ENCODE results near the gene CUL2.
"Not testable (repeated sequence)": the region's sequence is repeated elsewhere in the genome, so short reads cannot be mapped to it uniquely, and the experiment has no call there.

The CUL2 gene

DNA sequence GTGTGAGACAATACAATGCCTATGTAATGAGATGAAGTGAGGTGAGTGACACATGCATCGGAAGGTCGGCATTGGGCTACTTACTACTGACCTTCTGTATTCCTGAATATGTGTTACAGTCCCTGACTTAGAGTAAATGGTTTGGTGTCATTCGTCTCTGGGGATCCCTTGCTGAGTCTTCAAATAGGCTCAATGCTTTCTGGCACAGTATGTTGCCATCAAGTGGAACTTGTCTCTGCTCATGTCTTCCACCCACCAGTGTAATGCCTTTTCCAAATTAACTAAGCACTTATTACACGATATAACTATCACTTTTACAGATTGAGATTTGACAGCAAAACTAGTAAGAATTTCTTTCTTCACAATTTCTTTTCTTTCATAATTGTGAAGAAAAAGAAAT lies 10.9 kb downstream of the CUL2 start:
- DNase-seq = no peak

DNA sequence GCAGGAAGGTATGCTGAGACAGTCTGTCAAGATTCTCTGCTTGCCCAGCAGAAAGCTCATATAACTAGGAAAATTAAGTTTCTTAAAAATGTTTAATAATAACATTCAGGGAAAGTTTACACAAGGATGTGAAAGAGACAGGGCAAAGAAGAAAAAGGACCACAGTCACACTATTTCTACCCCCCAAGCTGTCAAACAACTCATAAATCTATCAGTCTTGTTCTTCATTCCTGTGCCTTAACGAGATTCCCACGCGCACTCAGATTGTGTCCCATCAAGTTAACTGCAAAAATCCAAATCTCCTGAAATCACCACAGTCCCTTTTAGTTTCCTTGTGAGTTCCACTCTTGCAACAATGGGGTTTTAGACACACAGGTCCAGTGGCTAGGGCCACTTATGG lies 14.9 kb downstream of the CUL2 start:
- DNase-seq = no peak

DNA sequence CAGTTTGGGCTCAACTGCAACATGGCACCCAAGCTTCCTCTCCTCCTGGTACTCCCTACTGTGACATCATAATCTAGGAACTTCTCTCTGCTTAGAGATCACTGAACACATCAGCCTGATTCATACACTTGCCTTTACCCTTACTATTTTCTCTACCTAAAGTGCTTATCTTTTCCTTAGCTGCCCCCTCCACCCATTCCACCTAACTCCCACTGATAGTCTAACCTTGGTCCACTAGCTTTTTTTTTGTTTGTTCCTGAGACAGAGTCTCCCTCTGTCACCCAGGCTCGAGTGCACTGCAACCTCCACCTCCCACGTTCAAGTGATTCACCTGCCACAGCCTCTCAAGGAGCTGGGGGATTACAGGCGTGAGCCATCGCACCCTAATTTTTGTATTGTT lies 15.9 kb downstream of the CUL2 start:
- DNase-seq = no peak

DNA sequence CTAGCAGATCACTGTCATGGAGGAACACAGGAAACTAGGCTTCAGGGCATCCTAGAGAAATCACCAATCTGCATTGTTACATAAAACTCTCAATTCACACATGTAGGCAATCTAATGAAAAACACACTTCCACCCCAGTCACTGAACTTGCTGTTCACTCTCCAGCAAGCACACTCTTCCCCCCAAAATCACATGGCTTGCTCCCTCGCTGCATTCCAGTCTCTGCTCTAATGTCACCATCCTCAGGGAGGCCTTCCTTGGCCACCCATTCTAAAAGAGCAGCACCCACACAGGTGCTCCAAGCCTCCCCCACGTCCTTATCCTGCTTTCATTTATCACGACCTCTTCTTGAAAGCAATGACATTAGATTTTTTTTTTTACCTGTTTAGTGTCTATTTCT lies 19.6 kb downstream of the CUL2 start:
- no peak for DNase-seq

DNA sequence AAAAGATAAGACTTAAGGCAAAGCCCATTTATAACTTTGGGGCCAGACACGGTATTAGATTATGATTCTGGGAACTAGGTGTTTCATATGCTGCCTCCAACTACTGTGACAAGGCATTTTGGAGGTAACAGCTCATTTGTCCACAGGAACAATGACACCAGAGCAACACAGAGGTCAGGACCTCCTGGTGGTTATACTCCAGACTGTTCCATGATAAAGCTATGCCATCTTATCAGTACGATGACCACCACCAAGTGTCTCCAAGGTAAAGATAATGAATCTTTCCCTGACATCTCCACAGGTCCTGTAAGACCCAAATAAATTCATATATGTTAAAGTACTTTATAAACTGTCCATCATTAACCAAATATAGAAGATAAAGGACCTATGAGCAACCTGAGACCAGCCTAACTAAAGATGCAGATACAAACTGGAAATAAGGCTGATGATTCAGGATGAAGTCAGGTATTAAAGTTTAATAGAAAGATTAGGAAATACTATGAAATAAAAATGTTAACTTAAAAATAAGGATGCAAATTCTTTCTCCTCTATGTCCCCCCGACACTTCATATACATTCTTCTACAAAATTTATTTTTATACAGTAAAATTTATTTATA lies 26.2 kb downstream of the CUL2 start:
- no peak for DNase-seq

DNA sequence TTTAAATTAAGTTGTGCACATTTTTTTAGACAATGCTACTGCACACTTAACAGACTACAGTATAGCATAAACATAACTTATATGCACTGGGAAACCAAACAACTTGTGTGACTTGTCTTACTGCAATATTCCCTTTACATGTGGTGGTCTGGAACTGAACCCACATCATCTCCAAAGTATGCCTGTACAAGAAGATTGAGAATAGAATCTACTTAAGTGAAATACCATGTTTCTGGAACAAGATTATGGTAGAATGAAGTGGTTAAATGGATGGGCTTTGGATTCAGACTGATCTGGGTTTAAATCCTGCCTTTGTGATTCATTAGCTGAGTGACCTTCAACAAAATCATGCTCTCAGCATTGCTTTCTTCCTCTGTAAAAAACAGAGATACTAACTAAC lies 30.7 kb downstream of the CUL2 start:
- no peak for DNase-seq

DNA sequence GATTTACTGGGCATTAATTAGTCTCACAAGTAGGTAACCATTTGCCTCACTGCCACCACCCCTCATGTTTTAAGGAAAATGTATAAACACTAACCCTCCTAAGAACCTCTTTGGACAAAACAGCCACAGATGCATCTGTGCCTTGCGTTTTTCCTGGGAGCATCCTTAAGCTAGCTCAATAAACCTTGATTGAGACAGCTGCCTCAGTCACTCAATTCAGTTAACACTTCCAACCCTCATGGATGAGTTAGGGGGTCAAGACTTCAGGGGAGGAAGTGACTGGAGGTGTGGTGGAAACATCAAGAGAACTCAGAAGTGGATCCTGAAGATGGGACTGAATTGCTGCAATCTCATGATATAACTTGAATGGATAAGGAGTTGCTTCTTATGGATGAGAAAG lies 31.5 kb downstream of the CUL2 start:
- no peak for DNase-seq

DNA sequence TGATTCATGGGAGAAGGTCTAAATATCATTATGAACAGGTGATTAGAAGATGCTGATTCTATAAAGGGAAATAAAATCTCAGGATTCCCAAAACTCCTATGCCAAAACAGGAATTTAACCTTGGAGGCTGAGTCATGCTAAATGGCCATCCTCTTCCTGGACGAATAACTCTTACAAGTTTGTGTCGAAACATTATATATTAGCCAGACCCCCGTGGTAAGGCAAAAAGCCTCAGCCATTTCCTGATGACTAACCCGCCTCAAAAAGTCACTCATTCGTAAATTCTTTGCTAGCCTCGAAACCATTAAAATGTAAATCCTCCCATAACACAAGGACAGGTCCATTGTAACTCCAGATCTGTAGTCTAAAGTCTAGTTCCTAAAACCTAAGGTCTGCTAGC lies 32.0 kb downstream of the CUL2 start:
- peak in 1 of 2 donors; percentile 19 for DNase-seq

DNA sequence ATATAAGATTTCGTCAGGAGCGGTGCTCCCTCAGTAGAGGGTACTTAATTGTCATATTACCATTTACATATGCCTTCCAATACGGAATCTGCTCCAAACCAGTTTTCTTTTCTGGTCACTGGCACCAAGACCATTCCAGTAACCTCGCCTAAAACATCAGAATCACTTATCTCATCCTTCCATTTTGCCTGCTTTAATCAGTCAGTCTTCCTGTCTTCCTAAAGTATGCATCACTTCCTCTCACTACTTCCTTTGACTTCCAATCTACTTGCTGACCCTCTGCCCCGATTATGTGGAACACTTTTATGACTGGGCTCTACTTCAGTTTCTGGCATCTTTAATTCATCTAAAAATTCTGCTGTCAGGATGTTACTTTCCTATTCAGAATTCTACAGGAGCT lies 33.5 kb downstream of the CUL2 start:
- DNase-seq = no peak

DNA sequence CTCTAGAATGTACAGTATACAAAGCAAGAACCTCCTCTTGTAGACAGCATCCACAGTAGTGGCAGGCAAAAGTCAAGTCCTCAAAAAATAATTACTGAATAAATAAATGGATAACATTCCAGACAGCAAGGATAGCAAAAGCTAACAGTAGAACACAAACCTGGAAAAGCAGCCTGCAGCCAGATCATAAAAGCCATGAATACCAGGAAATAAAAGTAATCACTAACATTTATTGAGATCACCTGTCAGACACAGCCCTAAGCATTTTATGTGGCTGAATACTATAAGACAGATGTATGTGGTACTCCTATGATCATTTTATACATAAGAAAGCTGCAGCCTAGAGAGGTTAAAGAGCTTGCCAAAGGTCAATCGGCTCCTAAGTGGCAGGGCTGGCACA lies 34.0 kb downstream of the CUL2 start:
- DNase-seq = no peak

DNA sequence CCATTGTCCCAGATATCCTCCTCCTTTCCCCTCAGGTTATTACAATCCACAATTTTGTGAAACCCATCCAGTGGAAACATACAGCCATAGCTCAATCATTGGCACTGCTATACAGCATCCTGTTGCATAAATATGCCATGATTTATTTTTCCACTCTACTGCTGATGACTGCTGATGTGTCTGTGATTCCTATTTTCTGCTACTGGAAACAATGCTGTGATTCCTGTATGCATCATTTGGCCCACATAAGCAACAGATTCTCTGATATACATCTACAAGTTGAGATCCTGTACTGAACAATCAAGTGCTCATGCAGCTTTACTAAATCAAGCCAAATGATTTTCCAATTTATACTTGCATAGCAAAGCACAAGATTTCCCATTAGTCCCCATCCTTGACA lies 39.6 kb downstream of the CUL2 start:
- DNase-seq = no peak

DNA sequence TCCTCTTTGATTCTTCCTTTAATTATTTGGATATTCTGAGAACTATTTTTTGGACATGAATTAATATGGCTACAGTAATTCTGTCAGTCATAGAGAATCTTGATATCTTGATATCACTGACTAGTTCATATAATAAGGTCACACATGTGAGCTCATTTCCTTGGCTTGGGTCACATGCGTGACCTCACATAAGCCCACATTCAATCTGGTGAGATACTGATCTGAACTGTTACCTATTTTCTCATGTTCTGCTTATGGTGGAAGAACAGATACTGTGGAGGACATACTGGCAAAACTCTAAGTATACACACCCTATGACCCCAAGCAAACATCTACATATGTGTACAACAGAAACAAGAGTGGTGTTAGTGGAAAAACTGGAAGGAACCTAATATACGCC lies 44.1 kb downstream of the CUL2 start:
- DNase-seq = peak in 1 of 2 donors; percentile 13

DNA sequence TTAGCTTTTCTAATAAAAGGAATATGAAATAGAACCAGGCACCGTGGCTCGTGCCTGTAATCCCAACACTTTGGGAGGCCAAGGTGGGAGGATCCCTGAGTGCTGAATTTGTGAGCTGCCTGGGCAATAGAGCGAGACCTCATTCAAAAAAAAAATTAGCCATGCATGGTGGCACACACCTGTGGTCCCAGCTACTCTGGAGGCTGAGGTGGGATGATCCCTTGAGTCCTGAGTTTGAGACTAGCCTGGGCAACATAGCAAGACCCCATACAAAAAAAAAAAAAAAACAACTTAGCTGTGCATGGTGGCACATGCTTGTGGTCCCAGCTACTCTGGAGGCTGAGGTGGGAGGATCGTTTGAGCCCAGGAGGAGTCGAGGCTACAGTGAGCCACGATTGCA lies 44.9 kb downstream of the CUL2 start:
- not testable (repeated sequence) for DNase-seq

DNA sequence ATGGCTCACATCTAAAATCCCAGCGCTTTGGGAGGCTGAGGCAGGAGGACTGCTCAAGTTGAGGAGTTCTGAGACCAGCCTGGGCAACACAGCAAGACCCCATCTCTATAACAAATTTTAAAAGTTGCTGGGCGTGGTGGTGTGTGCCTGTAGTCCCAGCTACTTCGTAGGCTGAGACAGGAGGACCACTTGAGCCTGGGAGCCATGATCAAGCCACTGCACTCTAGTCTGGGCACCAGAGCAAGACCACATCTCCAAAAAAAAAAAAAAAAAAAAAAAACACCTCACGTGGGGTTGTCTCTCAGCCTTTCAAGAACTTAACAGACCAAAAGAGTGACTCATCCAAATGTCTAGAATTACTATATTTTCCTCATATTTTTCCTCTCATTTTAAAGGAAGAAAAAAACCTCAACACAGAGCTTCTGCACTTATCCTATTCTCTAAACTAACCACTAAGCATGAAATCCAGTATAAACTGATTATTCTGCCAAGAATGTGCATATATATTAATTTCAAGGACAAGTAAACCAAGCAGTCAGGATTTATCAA lies 46.3 kb downstream of the CUL2 start:
- no peak for DNase-seq

DNA sequence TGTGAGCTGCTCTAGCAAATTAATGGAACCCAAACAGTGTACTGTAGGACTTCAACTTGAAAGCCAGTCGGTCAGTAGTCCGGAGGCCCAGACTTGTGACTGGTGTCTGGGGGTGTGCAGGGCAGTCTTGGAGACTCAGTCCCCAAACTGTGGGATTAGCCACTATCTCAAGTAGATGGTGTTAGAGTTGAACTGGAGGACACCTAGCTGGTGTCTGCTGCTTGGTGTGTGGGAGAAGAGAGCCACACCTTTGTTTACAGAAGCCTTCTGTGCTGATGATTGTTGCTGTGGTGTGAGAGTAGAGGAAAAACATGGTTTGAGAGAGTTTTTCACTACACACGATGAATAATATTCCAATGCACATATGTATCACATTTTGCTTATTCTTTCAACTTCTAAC lies 47.4 kb downstream of the CUL2 start:
- DNase-seq = no peak

DNA sequence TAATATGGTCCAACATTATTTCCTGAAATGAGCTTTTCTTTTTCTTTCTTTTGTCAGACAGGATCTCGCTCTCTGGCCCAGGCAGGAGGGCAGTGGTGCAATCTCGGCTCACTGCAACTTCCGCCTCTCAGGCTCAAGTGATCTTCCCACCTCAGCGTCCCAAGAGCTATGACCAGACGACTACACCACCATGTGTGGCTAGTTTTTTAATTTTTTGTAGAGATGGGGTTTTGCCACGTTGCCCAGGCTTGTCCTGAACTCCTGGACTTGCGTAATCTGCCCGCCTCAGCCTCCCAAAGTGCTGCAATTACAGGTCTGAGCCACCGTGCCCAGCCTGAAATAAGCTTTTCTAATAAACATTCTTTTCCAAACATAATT lies 48.6 kb downstream of the CUL2 start:
- peak in 1 of 2 donors; percentile 52 for DNase-seq

DNA sequence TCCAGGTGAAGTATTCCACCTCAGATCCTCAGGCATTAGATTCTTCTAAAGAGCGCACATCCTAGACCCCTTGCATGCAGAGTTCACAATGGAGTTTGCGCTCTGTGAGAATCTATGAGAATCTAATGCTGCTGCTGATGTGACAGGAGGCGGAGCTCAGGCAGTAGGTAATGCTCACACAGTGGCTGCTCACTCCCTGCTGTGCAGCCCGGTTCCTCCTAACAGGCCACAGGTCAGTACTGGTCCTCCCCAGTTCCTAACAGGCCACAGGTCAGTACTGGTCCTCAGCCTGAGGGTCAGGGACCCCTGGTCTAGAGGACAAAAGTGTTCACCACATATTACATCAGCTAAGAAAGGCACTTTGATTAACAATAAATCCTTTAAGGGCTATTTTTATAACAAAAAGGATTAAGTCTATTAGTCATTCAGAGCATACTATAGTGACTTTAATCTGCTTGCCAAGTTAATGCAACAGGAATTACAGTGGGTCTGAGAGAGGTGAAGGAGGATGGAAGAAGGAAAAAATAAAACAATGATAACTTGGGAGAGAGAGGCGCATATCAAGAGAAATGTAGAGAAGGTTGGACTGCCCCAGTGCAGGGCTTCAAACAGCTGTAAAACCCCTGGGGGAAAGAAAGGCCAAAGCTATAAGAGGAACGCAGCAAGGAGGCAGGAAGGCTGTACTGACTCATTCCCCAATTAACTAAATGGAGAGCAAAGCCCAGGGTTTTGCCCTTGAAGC lies 49.2 kb downstream of the CUL2 start:
- DNase-seq = no peak

DNA sequence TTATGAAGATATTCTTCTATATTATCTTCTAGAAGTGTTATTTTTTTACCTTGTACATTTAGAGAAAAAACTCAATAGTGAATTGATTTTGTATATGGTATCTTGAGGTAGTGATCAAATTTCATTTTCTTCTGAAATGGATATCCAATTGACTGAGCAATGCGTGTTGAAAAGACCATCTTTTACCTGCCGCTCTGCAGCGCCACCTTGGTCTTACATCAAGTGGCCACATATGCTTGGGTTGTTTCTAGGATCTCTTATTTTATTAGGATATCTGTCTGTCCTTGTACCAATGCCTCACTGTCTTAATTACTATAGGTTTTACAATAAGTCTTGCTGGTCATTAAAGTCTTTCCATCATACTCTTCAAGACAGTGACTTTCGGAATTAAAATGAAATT lies 53.0 kb downstream of the CUL2 start:
- no peak for DNase-seq

DNA sequence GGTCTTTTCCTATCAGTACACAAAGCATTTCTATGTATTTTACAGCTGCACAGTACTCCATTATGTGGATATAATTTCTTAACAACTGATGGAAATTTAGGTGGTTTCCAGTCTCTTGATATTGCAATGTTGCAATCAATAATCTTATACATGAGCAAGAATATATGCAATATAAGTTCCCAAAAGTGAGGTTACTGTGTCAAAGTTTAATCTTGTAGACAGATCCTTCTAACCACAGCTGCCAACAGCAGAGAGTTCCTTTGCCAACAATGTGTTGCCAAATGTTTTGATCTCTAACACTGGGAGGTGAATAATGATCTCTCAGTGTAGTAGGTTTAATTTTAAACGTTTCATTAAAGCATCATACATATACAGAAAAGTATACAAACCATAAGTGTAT lies 54.5 kb downstream of the CUL2 start:
- peak; percentile 65 to 91 for DNase-seq

DNA sequence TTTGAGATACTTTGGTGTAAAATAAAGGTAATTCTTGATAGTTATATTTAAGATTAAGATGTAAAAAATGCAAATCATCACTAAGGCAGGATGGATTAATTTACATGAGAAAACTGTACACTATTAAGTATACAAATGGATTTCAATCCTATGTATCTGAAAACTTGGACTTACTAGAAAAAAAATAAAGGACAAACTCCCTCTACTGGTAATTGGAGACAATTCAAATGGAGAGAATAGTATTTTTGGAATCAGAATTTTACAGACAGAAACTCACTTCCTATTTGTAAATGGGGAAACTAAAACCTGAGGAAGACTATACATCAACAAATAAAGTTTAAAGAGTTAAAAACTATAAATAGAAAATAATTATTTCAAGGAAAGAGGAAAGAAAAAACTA lies 62.6 kb downstream of the CUL2 start:
- DNase-seq = peak; percentile 25 to 36

DNA sequence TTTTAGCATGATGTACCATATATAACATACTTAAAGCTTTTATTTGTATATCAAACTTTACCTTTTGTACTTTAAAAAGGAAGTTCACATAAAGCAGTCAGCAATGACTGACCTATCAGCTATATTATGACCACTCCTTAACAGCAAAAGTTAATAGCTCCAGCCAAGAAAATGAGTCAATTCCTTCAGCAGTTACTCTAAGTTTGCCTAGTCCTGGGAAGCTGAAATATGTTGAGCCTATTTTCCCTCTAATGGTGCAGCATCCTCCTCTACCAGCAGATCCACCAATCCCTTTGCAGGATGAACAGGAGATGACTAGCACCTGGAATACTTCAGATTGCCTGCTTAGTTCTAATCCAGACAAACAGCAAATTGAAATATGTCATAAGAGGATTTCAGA lies 64.2 kb downstream of the CUL2 start:
- DNase-seq = no peak

DNA sequence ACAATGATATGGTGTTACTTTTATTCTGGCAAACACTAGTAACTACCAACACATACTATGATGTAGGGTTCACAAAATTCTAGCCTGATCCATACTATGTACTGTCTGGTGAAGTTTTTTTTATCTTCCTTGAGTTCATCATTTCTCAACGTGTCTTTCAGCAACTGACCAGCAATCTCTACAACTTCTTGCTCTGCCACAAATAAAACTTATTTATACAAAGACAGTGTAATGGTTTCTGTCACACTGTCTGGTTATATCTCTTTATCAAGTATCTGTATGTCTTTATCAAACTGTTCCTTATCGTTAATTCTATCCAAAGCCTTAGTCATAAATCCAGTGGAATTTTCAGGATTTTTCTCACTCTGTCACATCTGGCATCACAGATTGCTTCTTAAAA lies 69.7 kb downstream of the CUL2 start:
- DNase-seq = no peak

DNA sequence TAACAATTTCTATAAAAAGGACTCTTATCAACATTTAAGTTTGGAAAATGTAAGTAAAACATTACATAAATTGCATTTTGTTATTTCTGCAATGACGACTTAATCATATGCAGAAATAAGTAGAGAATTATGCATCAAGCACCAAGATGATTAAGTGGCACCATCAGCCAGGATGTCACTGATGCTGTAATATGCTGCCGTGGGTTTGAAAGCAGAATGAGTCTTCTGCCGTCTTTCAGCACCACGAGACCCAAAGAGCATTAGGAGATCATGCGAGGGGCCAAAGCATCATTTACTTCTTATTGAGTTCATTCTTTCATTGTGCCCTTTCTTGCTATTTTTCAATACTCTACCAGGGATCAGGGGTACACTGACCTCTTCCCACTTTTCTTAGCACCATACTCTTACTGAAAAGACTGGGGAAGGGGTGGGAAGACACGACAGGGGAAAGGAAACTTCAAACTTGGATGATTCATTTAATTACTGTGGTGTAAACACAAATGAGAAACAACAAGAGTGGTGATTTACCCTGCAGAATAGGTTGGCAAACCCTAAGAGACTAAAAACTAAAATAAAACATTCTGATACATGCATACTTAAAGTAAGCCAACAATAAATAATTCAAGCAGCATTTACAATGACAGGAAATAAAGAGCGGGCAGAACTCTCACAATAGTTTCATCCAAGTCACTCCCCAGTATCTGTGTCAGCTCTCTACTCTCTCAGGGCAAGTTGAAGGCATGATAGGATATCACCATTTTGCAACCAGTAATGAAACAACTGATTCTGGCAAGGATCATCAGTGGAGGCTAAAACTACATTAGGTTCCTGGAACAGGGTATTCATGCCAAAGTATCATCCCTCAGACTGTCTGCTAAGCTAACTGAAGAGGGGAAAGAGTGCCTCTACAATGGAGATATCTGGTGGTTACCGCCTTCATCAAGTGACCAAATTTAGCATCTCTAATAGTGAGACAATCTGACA lies 70.8 kb downstream of the CUL2 start:
- DNase-seq = no peak

DNA sequence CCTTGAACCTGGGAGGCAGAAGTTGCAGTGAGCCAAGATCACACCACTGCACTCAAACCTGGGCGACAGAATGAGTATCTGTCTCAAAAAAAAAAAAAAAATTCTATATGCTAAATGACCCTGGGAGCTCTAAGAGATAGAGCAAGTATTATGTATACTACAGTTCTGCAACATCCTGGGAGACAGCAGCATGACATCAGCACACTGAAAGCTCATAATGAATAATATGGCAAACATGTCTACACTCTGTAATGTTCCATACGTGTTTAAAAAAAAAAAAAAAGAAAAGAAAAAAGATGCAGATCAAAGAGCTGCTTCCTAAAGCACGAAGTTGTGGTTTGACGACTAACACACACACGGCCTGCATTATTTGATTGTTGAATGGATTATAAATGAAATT lies 72.5 kb downstream of the CUL2 start:
- DNase-seq = no peak
